H1 (cell line): ENCODE results near the gene MAML3.

Experiments used
- EP300 ChIP-seq, 2 experiments: IDR thresholded peaks; 1 replicate in 1 of 2; 2 replicates in 1 of 2; pipeline ENCODE4 v1.6.1; 2011 to 2012; ENCODE audit warnings: low read depth in 2 of 2, low read length in 2 of 2, mild to moderate bottlenecking in 2 of 2, borderline replicate concordance in 1 of 2, inconsistent platforms in 1 of 2, moderate library complexity in 1 of 2
- RFX5 ChIP-seq: IDR thresholded peaks from 2 replicates; pipeline ENCODE4 v1.6.1; 2011; ENCODE audit warnings: low read depth, low read length, improper control_type of control experiment, borderline replicate concordance

- TF ChIP-seq RFX5, result no peak
- no peak for TF ChIP-seq EP300 (IDR thresholded peaks at IDR 0.05; ENCODE audit: borderline replicate concordance in 1 of 2, low read depth in 2 of 2, low read length in 2 of 2)
Observed at GRCh38 chr4:139986106-139986505, 167.9 kb downstream of the MAML3 start.
